H1 (cell line): ENCODE data around the gene BLTP2. TPM values are rescaled to one million over a fixed set of nuclear protein-coding genes. Genes with fewer than 3 reads are reported as not detected.

Experiments used
- CTCF ChIA-PET: fragments of 300-600 bp; sonication (Branson Sonifier 250); formaldehyde crosslinking; loops from one replicate; lab custom pipeline; 2021; ENCODE audit not compliant: partially characterized antibody; lab: Charles Lee
- POLR2A ChIA-PET: fragments of 300-600 bp; sonication (Branson Sonifier 250); formaldehyde crosslinking; loops from one replicate; lab custom pipeline; 2021; ENCODE audit warnings: inconsistent platforms; ENCODE audit not compliant: partially characterized antibody; lab: Charles Lee
- DNase-seq, 2 experiments: peaks; one replicate each; pipeline versions ENCODE4 v3.0.0 to v3.0.0-alpha.2; 2010 to 2022; ENCODE audit warnings: low spot score in 2 of 2, low read depth in 1 of 2, mixed read lengths in 1 of 2
- FAIRE-seq: peaks from 2 replicates; lab custom pipeline; 2011; peaks lifted over from hg19 to GRCh38; lab: Jason Lieb, UNC
- H2AFZ ChIP-seq: 2 replicates; pipeline ENCODE4 v1.8.1; 2012; ENCODE audit warnings: low read length, inconsistent platforms
- H2AK5ac ChIP-seq: 2 replicates; pipeline ENCODE4 v1.6.1; 2013; ENCODE audit warnings: low read depth, low read length
- H2BK120ac ChIP-seq: replicated peaks from 2 replicates; pipeline ENCODE3; 2013; ENCODE audit warnings: low read depth, low read length, inconsistent platforms
- H2BK12ac ChIP-seq: 2 replicates; pipeline ENCODE4 v1.6.1; 2013; ENCODE audit warnings: low read depth, low read length
- H2BK15ac ChIP-seq: 2 replicates; pipeline ENCODE4 v1.6.1; 2013; ENCODE audit warnings: low read length
- H2BK20ac ChIP-seq: 2 replicates; pipeline ENCODE4 v1.6.1; 2013; ENCODE audit warnings: low read length
- H2BK5ac ChIP-seq: 2 replicates; pipeline ENCODE4 v1.6.1; 2013; ENCODE audit warnings: low read depth, low read length
- H3K14ac ChIP-seq: 2 replicates; pipeline ENCODE4 v1.6.1; 2013; ENCODE audit warnings: inconsistent platforms; ENCODE audit not compliant: insufficient read length
- H3K18ac ChIP-seq: 2 replicates; pipeline ENCODE4 v1.6.1; 2013; ENCODE audit warnings: low read length; ENCODE audit errors: extremely low read depth
- H3K23ac ChIP-seq: 2 replicates; pipeline ENCODE4 v1.6.1; 2013; ENCODE audit warnings: inconsistent platforms; ENCODE audit not compliant: insufficient read length
- H3K23me2 ChIP-seq: 2 replicates; pipeline ENCODE4 v1.6.1; 2013; ENCODE audit warnings: low read depth, low read length
- H3K27ac ChIP-seq: 2 replicates; pipeline ENCODE4 v1.6.1; 2011; ENCODE audit warnings: low read depth, low read length, inconsistent platforms
- H3K27me3 ChIP-seq, 4 experiments: replicated peaks in 1 of 4; 1 replicate in 1 of 4; 2 replicates in 3 of 4; pipeline versions ENCODE4 v1.6.1 to v1.8.1; 2011 to 2013; ENCODE audit warnings: low read length in 3 of 4, mild to moderate bottlenecking in 3 of 4, inconsistent platforms in 2 of 4, mixed read lengths in 2 of 4, moderate library complexity in 1 of 4; ENCODE audit not compliant: control insufficient read depth in 3 of 4, insufficient read depth in 3 of 4; ENCODE audit errors: extremely low read depth in 1 of 4
- H3K36me3 ChIP-seq, 4 experiments: 2 replicates each; pipeline versions ENCODE4 v1.6.1 to v1.8.1; 2011 to 2013; ENCODE audit warnings: mild to moderate bottlenecking in 4 of 4, low read length in 3 of 4, moderate library complexity in 2 of 4, control low read depth in 1 of 4, inconsistent platforms in 1 of 4; ENCODE audit not compliant: insufficient read depth in 4 of 4, control insufficient read depth in 2 of 4
- H3K4ac ChIP-seq: replicated peaks from 2 replicates; pipeline ENCODE3; 2013; ENCODE audit warnings: low read length, low read depth, mixed read lengths, inconsistent platforms; ENCODE audit not compliant: insufficient read length
- H3K4me1 ChIP-seq, 4 experiments: replicated peaks in 1 of 4; 1 replicate in 1 of 4; 2 replicates in 3 of 4; pipeline versions ENCODE4 v1.6.1 to v1.8.1; 2011 to 2013; ENCODE audit warnings: low read length in 3 of 4, inconsistent platforms in 2 of 4, mixed read lengths in 1 of 4; ENCODE audit not compliant: insufficient read depth in 4 of 4, control insufficient read depth in 3 of 4
- H3K4me2 ChIP-seq, 2 experiments: 2 replicates each; pipeline versions ENCODE4 v1.6.1 to v1.8.1; 2011 to 2013; ENCODE audit warnings: low read depth in 2 of 2, low read length in 2 of 2, control low read depth in 1 of 2, inconsistent platforms in 1 of 2, mild to moderate bottlenecking in 1 of 2; ENCODE audit not compliant: insufficient read depth in 1 of 2
- H3K4me3 ChIP-seq, 4 experiments: fragments of 200-600, 300-600 bp in 1 of 4; sonication (generic), shearing (Covaris generic), sonication (Bioruptor Twin) in 1 of 4; 2 replicates each; pipeline versions ENCODE4 v1.5.1 to v1.8.1; 2011 to 2016; ENCODE audit warnings: low read length in 4 of 4, low read depth in 3 of 4, control low read depth in 2 of 4, inconsistent platforms in 2 of 4, mild to moderate bottlenecking in 2 of 4, mixed read lengths in 1 of 4, moderate library complexity in 1 of 4; ENCODE audit not compliant: insufficient read depth in 2 of 4; ENCODE audit errors: extremely low read depth in 1 of 4
- H3K56ac ChIP-seq: replicated peaks from 2 replicates; pipeline ENCODE3; 2013; ENCODE audit warnings: low read depth, mild to moderate bottlenecking, mixed read lengths, low read length, inconsistent platforms; ENCODE audit not compliant: insufficient read length
- H3K79me1 ChIP-seq: 2 replicates; pipeline ENCODE4 v1.6.1; 2013; ENCODE audit warnings: low read depth, low read length, control low read depth
- H3K79me2 ChIP-seq, 2 experiments: 2 replicates each; pipeline versions ENCODE4 v1.6.1 to v1.8.1; 2012 to 2013; ENCODE audit warnings: low read length in 2 of 2, mild to moderate bottlenecking in 2 of 2, inconsistent platforms in 1 of 2; ENCODE audit not compliant: insufficient read depth in 2 of 2, control insufficient read depth in 1 of 2
- H3K9ac ChIP-seq, 4 experiments: replicated peaks in 1 of 4; 1 replicate in 1 of 4; 2 replicates in 3 of 4; pipeline versions ENCODE4 v1.6.1 to v1.8.1; 2011 to 2013; ENCODE audit warnings: low read depth in 3 of 4, low read length in 3 of 4, control low read depth in 2 of 4, mild to moderate bottlenecking in 2 of 4, moderate library complexity in 2 of 4, inconsistent platforms in 1 of 4; ENCODE audit errors: extremely low read depth in 1 of 4
- H3K9me3 ChIP-seq, 2 experiments: 2 replicates each; pipeline versions ENCODE4 v1.6.1 to v1.8.1; 2012 to 2013; ENCODE audit warnings: mild to moderate bottlenecking in 2 of 2, moderate library complexity in 2 of 2, control low read depth in 1 of 2, inconsistent platforms in 1 of 2, low read depth in 1 of 2, low read length in 1 of 2, mixed read lengths in 1 of 2; ENCODE audit not compliant: insufficient read depth in 2 of 2
- H4K20me1 ChIP-seq, 2 experiments: replicated peaks in 1 of 2; 2 replicates each; pipeline versions ENCODE3 to v1.8.1; 2011 to 2013; ENCODE audit warnings: inconsistent platforms in 2 of 2, low read length in 2 of 2, mild to moderate bottlenecking in 1 of 2; ENCODE audit not compliant: insufficient read depth in 2 of 2, control insufficient read depth in 1 of 2
- H4K5ac ChIP-seq: 2 replicates; pipeline ENCODE4 v1.6.1; 2013; ENCODE audit warnings: low read length, low read depth, mixed read lengths, inconsistent platforms; ENCODE audit not compliant: insufficient read length
- H4K8ac ChIP-seq: 2 replicates; pipeline ENCODE4 v1.8.0; 2013; ENCODE audit warnings: mild to moderate bottlenecking, moderate library complexity, low read length, inconsistent platforms; ENCODE audit not compliant: insufficient read depth; ENCODE audit errors: extremely low read depth
- H4K91ac ChIP-seq: replicated peaks from 2 replicates; pipeline ENCODE3; 2013; ENCODE audit warnings: low read length, mixed read lengths, inconsistent platforms; ENCODE audit not compliant: insufficient read length
- ATF2 ChIP-seq: IDR thresholded peaks from 2 replicates; pipeline ENCODE4 v1.6.1; 2012; ENCODE audit warnings: low read length, inconsistent platforms
- CREB1 ChIP-seq: IDR thresholded peaks from 2 replicates; pipeline ENCODE4 v1.6.1; 2012; ENCODE audit warnings: inconsistent platforms
- CTBP2 ChIP-seq: IDR thresholded peaks from 2 replicates; pipeline ENCODE4 v1.7.0; 2011; ENCODE audit warnings: borderline replicate concordance, mild to moderate bottlenecking, moderate library complexity, mixed read lengths, low read length; ENCODE audit not compliant: insufficient read depth, insufficient read length
- GABPA ChIP-seq: IDR thresholded peaks from 2 replicates; pipeline ENCODE4 v1.6.1; 2011; ENCODE audit warnings: mild to moderate bottlenecking, low read length, moderate library complexity, borderline replicate concordance; ENCODE audit not compliant: insufficient read depth
- JUN ChIP-seq: IDR thresholded peaks from 2 replicates; pipeline ENCODE4 v1.6.1; 2011; ENCODE audit warnings: low read depth, mild to moderate bottlenecking, improper control_type of control experiment, low read length
- NANOG ChIP-seq: IDR thresholded peaks from 2 replicates; pipeline ENCODE4 v1.6.1; 2011; ENCODE audit warnings: low read length, low read depth, mild to moderate bottlenecking, inconsistent platforms; ENCODE audit not compliant: insufficient read depth, poor library complexity, severe bottlenecking
- PHF8 ChIP-seq: fragments of 200-600 bp; sonication (generic); conservative IDR thresholded peaks from 2 replicates; pipeline ENCODE4 v1.7.1; 2012; ENCODE audit warnings: low read depth, mild to moderate bottlenecking, inconsistent platforms, low read length, moderate library complexity
- POLR2A ChIP-seq, 2 experiments: IDR thresholded peaks; 1 replicate in 1 of 2; 2 replicates in 1 of 2; pipeline ENCODE4 v1.6.1; 2011; ENCODE audit warnings: low read depth in 2 of 2, low read length in 2 of 2, mild to moderate bottlenecking in 2 of 2; ENCODE audit errors: control extremely low read depth in 1 of 2
- USF2 ChIP-seq: IDR thresholded peaks from 2 replicates; pipeline ENCODE4 v1.6.1; 2011; ENCODE audit warnings: low read length, improper control_type of control experiment
- ZNF274 ChIP-seq: IDR thresholded peaks from 2 replicates; pipeline ENCODE4 v1.7.0; 2012; ENCODE audit warnings: low read length, borderline replicate concordance; ENCODE audit errors: extremely low read depth
- WGBS, 2 experiments: shearing (Covaris generic) in 1 of 2; methylation state at CpG; one replicate each; pipeline versions ENCODE4 v1.1.6 to v1.1.7; 2013 to 2015; ENCODE audit warnings: low lambda C conversion rate in 2 of 2, mixed read lengths in 2 of 2, inconsistent platforms in 1 of 2, low coverage in 1 of 2, missing lambda C conversion rate in 1 of 2; ENCODE audit not compliant: insufficient replicate concordance in 2 of 2, insufficient coverage in 1 of 2, insufficient read length in 1 of 2; ENCODE audit errors: extremely low coverage in 1 of 2, missing lambda C conversion rate in 1 of 2; 5-methylcytosine and 5-hydroxymethylcytosine counted together
- polyA plus RNA-seq, 7 experiments: library from polyadenylated mRNA; depleted of rRNA in 3 of 7; stranded (reverse) in 5 of 7; unstranded in 2 of 7; fragments of >200 nt in 5 of 7; fragments of 200-250 nt in 2 of 7; gene quantifications; 1 replicate in 5 of 7; 2 replicates in 1 of 7; 4 replicates in 1 of 7; pipeline versions ENCODE4 v1.2.1 to v1.2.3, GENCODE V29; 2011 to 2013; ENCODE audit warnings: missing spikeins in 2 of 7, mixed read lengths in 2 of 7
- total RNA-seq: library from RNA; stranded (reverse); fragmentation: NEBNext Ultra II Directional; extraction: Animal tissue kit (Norgen Biotek cat#: 25700); gene quantifications from 2 replicates; pipeline ENCODE4 v1.2.1, GENCODE V29; 2021

Gene BLTP2
- total and polyA plus RNA-seq, 2 of the 8 experiments (the other 6 are each of a cell fraction or from before 2014, with no cell fraction given) = 80.9 to 140 TPM

GRCh38 chr17:28648698-28649097 lies 3.7 kb upstream of the BLTP2 start:
- Histone ChIP-seq H3K14ac (no peak overlapping the region), H2AK5ac (no peak overlapping the region), H3K23me2 (peaks cover 5% of the 10 kb centered on the region; the same call in 1 of the 2 replicates), H3K56ac (no peak overlapping the region), H3K4me1 (0 out of 7 replicates have a peak, but pooled peaks cover 0 to 1% (median 0%) of the 10 kb centered on the region in 4 experiments), H3K27me3 (no peaks in the 10 kb centered on the region), H3K4me2 (no peak overlapping the region), H4K5ac (no peak overlapping the region), H3K27ac (no peak overlapping the region), H2BK15ac (no peak overlapping the region), H3K36me3 (peaks cover 0 to 11% (median 10%) of the 10 kb centered on the region in 4 experiments; a peak in 7 of 8 replicates), H3K18ac (no peak overlapping the region), H2BK20ac (no peak overlapping the region), H3K23ac (no peak overlapping the region), H3K4ac (no peak overlapping the region), H4K20me1 (peaks cover 0 to 4% of the 10 kb centered on the region in 2 experiments), H3K4me3 (no peak overlapping the region), H3K9me3 (no peaks in the 10 kb centered on the region), H2BK12ac (no peak overlapping the region), H2BK5ac (no peak overlapping the region), H3K9ac (no peak overlapping the region), H3K79me1 (no peaks in the 10 kb centered on the region; the same call in 1 of the 2 replicates), H2BK120ac (no peak overlapping the region), H2AFZ (no peak overlapping the region), H3K79me2 (peaks cover 0 to 9% of the 10 kb centered on the region in 2 experiments; a peak in 2 of 4 replicates), H4K91ac (no peak overlapping the region), H4K8ac (no peak overlapping the region)
- ChIA-PET POLR2A (interaction anchor here (0.5 to 1.9 kb wide), 7 partner anchors 11 to 175 kb away, joined by 3 to 19 read pairs (median 3); partner anchors contain the start of genes PROCA1, SDF2 and SUPT6H), CTCF (interaction anchor here (0.6 to 3.8 kb wide), 9 partner anchors 7 to 161 kb away, joined by 3 to 14 read pairs (median 3); partner anchors contain the start of genes SDF2 and SUPT6H)
- DNase-seq (no peak), FAIRE-seq (no peak)
- 96% methylated on average over 2 of the region's 2 CpGs; no CpG with 5 or more reads in 1 of the 2 experiments for WGBS, 2 experiments
- no peak for TF ChIP-seq POLR2A (IDR thresholded peaks at IDR 0.05; ENCODE audit: control extremely low read depth in 1 of 2, low read depth in 2 of 2, low read length in 2 of 2)
- no peak for TF ChIP-seq CTBP2
- TF ChIP-seq GABPA = no peak
- no peak for TF ChIP-seq ATF2
- no peak for TF ChIP-seq USF2
- no peak for TF ChIP-seq JUN
- TF ChIP-seq NANOG = no peak
- no peak for TF ChIP-seq CREB1
- no peak for TF ChIP-seq ZNF274
- TF ChIP-seq PHF8 = no peak
